ENCODE results near the gene SH3PXD2B. TPM values are rescaled to one million over a fixed set of nuclear protein-coding genes. Genes with fewer than 3 reads are reported as not detected.

SH3PXD2B gene
- total RNA-seq, 1 experiment from 2014 or later, result 27.5 TPM

DNA sequence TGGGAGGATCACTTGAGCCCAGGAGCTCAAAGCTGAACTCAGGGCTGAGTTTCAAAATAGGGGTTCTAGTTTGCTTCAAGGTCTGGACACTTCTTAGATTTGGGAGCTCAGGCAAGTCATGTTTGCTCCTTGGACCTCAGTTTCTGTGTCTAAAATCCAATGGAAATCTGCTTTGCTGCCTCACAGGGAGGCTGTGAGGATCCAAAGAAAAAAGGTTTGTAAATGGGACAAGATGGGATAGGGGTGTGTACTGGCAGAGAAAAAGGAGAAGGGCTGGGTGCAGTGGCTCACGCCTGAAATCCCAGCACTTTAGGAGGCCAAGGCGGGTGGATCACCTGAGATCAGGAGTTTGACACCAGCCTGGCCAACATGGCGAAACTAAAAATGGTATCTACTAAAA, 39.6 kb upstream of the SH3PXD2B start:
- no peaks in the 10 kb centered on the region for H4K20me1 ChIP-seq (ENCODE audit: insufficient read depth)
- no peaks in the 10 kb centered on the region for H3K4me1 ChIP-seq (ENCODE audit: control insufficient read depth in 1 of 2, insufficient read depth in 2 of 2, low read length in 2 of 2)
- H3K27ac ChIP-seq (ENCODE audit: low read depth, low read length), result no peak overlapping the region
- no TSS peak for BruUV-seq (replicated peaks)
- H3K79me2 ChIP-seq (ENCODE audit: insufficient read depth, low read length), result no peaks in the 10 kb centered on the region
- ATAC-seq, result no peak
- no peak overlapping the region for H3K9ac ChIP-seq (ENCODE audit: low read length)
- ChIA-PET POLR2A (no interaction called here), CTCF (no interaction called here), RAD21 (ENCODE audit: low non-redundant PET in 1 of 2, low total read pairs in 2 of 2, uncharacterized antibody in 2 of 2, unreplicated experiment in 2 of 2) (no interaction called here)
- H3K9me3 ChIP-seq (ENCODE audit: control insufficient read depth in 1 of 2, insufficient read depth in 1 of 2, low read depth in 1 of 2, low read length in 2 of 2), result no peaks in the 10 kb centered on the region
- H2AFZ ChIP-seq (ENCODE audit: low read depth, low read length, poor library complexity, severe bottlenecking), result no peak overlapping the region
- intact Hi-C loops (cut with micrococcal nuclease), result no loop called here
- no peaks in the 10 kb centered on the region for H3K36me3 ChIP-seq (ENCODE audit: control insufficient read depth in 1 of 2, insufficient read depth in 2 of 2, low read length in 2 of 2)
- H3K4me2 ChIP-seq (ENCODE audit: low read length), result no peak overlapping the region
- TF ChIP-seq SIN3A (IDR thresholded peaks at IDR 0.05; ENCODE audit: low read depth) (no peak), MAX (IDR thresholded peaks at IDR 0.05) (no peak), YY1 (IDR thresholded peaks at IDR 0.05; ENCODE audit: extremely low read depth, insufficient replicate concordance, low read depth, low read length) (no peak), ZFX (IDR thresholded peaks at IDR 0.05) (no peak), ZNF274 (IDR thresholded peaks at IDR 0.05; ENCODE audit: low read depth, low read length) (no peak), CBX3 (IDR thresholded peaks at IDR 0.05; ENCODE audit: low read depth) (no peak), POLR2A (IDR thresholded peaks at IDR 0.05; ENCODE audit: borderline replicate concordance, extremely low read depth, insufficient read depth, insufficient read length) (no peak), ZBTB33 (IDR thresholded peaks at IDR 0.05; ENCODE audit: extremely low read depth, insufficient replicate concordance, low read length) (no peak)
- TF ChIP-seq, protein P1, sequence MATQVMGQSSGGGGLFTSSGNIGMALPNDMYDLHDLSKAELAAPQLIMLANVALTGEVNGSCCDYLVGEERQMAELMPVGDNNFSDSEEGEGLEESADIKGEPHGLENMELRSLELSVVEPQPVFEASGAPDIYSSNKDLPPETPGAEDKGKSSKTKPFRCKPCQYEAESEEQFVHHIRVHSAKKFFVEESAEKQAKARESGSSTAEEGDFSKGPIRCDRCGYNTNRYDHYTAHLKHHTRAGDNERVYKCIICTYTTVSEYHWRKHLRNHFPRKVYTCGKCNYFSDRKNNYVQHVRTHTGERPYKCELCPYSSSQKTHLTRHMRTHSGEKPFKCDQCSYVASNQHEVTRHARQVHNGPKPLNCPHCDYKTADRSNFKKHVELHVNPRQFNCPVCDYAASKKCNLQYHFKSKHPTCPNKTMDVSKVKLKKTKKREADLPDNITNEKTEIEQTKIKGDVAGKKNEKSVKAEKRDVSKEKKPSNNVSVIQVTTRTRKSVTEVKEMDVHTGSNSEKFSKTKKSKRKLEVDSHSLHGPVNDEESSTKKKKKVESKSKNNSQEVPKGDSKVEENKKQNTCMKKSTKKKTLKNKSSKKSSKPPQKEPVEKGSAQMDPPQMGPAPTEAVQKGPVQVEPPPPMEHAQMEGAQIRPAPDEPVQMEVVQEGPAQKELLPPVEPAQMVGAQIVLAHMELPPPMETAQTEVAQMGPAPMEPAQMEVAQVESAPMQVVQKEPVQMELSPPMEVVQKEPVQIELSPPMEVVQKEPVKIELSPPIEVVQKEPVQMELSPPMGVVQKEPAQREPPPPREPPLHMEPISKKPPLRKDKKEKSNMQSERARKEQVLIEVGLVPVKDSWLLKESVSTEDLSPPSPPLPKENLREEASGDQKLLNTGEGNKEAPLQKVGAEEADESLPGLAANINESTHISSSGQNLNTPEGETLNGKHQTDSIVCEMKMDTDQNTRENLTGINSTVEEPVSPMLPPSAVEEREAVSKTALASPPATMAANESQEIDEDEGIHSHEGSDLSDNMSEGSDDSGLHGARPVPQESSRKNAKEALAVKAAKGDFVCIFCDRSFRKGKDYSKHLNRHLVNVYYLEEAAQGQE (IDR thresholded peaks at IDR 0.05; ENCODE audit: low read depth), result no peak
- H3K4me3 ChIP-seq (replicated peaks in 1 of 2; ENCODE audit: low read depth in 1 of 2, low read length in 2 of 2), result no peak overlapping the region
- peaks cover 5% of the 10 kb centered on the region; the same call in 1 of the 2 replicates for H3K27me3 ChIP-seq (ENCODE audit: insufficient read depth, low read length)
- no peak for DNase-seq (ENCODE audit: low read depth, low spot score)
- H3K9me2 ChIP-seq (ENCODE audit: insufficient read depth), result no peaks in the 10 kb centered on the region

All from HCT116 (cell line).